ENCODE data around the gene KCNQ1.

Gene KCNQ1

DNA sequence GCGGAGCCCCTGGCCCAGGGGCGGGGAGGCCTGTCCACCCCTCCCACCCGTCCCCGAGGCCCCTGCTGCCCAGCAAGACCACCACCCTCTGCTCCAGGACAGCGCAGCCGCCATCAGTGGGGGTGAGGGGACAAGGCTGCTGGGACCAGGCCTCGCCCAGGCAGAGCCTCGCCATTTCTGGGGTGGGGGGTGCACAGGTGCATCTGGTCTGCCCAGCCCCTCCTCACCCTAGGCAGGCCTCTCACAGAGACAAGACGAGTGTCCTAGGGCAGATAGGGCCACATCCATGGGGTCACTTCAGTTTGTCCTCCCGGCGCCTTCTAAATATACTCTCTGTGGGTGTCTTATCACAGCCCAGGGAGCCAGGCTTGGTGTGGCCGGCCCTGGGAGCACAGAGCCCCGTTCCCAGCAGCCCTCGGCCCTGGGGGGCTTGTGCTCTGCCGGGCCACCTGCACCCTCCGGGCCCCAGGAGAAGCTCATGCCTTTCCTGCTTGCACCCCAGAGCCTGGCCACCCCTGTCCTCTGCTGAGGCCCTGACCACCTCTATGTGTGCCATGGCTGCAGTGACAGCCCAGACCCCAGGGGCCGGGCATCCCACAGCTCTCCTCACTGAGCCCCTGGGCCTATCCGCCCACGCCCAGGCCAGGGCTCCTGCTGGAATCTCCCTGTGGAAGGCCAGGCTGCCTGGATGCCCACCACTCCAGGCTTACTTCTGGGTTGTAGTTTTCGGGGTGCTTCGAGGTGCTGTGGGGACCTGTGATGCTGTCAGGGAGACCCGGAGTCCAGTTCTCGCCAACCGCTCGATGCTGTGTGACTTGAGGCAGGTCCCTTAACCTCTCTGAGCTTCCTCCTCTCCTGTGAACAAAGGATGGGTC lies 70.8 kb downstream of the KCNQ1 start:
- no peak for DNase-seq

DNA sequence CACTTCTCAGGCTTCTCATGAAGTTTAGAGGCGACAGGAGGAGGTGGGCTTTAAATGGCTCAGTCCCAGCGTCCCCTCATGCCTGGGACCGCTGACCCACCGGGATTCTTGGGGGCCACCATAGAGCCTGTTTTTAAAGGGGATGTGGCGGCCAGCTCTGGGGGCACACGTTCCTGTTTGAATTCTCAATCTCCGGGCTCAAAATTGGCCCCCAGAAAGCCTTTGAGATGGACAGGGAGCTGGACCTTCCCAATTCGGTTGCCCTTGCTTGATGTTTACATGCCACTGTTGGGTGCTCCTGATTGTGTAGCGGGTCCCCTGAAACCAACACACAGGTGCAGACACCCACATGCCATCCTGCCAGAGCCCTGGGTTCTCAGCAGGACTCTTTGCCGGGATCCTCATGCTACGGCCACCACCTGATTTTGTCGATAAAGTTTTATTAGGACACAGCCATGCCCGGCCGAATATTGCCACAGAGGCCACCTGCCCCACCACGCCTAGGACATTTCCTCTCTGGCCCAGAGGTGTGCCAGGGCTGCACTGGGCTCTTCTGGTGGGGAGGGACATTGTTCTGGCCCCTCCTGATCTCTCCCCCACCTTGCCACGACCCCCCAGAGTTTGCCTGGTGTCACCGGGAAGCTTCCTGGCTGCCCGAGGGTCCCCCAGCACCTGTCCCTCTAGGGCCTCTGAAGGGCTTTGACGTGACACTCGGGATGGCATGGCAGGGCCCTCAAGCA lies 71.6 kb downstream of the KCNQ1 start:
- DNase-seq = no peak

DNA sequence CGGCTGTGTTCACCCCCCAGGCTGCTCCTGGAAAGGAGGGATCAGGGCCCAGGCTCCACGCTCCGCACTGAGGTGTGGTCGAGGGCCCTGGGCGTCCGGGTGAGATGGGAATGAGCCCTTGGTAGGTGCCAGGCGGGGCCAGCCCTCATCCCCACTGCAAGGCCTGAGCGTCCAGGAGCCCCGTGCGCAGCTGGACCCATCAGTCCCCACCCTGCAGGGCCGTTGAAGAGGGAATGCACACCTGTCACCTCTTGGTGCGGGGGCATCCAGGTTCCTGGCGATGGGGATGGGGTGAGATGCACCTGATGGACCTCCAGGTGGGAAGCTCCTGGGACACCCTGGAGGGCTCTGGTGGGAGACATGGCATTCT lies 72.2 kb downstream of the KCNQ1 start:
- DNase-seq = no peak

DNA sequence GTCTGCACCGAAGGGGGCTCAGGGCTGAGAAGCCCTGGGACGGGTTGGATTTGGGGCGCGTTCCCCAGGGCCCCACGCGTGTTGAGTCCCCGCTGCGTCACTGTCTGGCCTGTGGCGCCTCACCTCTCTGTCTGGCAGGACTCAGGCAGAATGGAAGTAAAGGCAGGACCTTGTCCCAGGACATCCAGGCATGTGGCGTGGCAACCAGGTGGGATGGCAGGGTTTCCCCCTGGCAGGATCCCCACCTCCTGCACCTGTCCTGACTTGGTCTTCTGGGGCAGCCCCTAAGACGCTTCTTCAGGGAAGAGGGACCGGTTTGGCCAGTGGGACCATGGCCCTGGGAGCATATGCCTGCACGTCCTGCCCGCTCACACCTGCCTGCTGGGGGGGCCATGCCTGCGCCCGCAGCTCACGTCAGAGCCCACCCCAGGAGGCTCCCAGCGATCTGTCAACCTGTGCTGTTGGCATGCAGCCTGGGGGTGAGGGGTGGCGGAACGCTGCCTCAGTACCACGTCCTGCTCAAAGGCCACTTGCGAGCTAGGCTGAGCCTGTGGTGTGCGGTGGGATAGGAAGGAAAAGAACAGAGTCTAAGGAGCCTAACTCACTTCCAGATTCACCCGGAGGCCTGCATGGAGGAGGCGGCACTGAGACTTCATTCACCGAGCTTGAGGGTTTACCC lies 72.7 kb downstream of the KCNQ1 start:
- no peak for DNase-seq

DNA sequence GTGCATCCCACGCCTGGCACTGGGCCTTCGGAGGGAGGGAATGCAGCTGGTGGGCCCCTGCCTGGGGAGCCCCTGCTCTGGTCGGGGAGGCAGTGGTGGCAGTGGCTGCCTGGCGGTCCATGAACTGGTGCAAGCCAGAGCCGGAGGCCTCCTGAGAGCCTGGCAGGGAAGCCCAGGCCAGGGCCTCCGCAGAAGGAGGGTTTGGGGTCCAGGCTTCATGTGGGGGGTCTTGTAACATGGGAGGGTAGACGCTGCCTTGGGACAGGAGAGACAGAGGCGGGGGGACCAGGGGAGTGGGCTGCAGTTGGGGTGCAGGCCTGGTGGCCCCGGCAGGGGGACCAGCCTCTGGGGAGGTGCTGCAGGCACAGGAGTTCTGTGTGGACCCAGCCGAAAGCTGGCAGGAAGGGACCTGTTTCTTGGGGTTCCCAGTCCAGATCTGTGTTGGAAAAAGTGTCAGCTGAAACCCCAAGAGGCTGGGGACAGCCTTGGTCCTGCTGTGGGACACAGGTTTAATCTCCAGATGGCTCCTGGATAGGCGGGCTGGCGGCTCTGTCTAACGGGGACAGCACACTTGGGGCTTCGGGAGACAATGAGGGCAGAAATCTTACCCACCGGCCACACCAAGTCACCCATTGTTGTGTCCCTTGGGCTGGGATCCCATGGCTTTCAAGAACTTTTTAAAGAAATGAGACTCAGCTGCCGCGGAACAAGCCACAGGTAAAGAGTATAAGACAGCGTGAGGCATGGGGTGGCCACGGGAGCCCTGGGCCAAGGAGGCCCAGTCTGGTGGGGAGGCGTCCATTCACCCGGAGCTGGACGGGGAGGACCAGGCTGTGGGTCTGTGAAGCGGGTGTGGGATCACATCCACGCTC lies 73.5 kb downstream of the KCNQ1 start:
- DNase-seq = no peak

DNA sequence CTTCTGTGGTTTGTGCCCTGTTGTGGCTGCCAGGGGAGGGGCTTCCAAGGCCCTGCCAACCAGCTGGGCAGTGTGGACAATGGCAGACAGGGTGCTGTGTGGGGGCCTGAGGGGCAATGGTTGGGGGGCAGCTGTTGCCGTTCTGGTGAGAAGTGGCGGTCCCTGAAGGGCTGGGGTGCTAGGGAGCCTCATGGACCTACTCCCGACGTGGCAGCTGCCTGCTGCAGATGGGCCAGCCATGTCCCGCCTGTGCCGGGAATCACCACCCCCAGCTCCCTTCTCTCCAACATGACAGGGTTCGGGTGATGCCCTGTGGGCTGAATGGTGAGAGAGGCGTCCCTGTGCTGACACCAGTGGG lies 74.2 kb downstream of the KCNQ1 start:
- no peak for DNase-seq

DNA sequence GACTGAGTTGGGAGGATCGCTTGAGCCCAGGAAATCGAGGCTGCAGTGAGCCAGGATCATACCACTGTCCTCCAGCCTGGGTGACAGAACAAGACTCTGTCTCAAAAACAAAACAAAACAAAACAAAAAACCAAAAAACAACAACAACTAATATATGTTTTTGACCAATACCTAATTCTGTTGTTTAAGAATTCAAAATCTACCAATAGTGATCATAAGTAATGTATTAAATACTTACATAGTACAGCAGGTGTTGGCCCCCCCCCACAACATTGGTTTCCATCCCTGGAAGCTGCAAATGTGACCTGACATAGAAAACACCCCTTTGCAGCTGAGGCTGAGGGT lies 74.7 kb downstream of the KCNQ1 start:
- no peak for DNase-seq

DNA sequence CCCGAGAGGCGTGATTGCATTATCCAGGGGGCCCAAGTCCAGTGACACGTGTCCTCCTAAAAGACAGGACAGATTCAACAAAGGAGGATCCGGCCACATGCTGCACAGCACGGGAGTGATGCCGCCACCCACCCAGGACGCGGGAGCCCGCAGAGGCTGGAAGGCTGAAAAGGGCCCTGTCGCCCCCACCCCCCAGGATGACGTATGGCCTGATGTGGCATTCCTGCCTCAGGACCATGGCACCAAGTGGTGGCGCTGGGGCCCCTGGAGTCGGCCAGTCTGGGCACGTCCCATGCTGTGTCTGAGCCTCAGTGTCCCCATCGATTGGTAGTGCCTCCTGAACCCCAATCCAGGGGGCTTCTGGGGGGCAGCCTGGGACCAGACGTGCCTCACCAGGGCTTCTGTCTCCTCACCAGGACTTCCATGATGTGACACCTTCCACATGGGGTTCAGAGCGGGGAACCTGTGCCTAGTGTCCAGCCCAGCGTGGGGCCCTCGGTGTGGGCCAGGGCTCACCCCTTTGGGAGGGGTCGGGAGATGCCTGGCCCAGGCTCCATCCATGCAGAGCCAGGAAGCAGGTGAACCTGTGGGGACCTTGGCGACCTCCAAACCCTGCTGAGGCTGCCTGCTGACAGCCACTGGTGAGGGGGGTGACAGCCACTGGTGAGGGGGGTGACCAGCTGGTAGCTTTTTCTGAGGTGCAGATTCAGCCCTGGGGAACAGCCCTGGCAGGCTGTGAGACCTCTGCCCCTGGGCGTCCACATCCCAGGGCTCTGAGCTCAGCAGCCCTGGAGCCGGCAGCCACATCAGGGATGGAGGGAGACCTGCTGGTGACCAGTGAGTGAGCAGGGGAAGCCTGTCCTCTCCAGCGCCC lies 75.3 kb downstream of the KCNQ1 start:
- DNase-seq = no peak

DNA sequence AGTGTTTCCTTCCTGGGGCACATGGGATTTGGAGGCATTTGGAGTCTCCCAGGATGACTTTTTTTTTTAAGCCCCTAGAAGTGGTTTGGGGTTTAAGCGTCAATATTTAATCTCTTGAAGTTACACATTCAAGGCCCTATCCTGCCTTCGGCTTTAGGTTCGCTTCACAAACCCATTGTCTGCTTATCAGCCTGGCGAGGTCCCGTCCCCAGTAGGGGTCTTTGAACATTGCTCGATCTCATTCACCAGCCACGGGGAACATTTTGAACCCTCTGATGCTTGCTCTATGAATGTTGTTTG lies 75.9 kb downstream of the KCNQ1 start:
- no peak for DNase-seq

DNA sequence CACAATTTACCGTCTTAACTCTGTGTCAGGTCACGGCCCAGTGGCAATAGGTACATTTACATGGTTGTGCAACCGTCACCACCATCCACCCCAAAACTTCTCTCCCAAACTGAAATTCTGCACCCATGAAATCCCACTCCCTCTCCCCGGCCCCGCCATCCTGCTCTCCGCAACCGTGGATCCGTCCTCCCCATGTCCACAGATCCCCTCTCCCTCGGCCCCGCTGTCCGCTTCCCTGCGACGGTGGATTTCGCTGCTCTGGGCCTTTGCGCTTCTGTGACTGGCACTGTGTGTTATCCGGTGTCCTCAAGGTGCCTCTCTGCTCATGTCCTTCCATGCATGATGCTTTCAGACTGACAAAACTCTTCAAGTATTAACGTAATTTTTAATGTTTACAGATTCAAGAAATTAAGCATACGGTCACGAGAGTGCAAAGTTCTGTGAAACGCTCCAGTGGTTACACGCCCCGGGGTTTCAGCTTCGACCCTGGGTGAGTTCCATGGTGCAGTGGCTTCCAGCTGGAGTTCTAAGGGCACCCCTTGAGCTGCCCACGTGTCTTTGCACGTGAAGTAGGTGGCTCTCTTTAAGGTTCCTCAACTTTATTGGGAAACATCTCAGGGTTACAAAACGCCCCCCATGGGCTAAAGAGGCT lies 76.4 kb downstream of the KCNQ1 start:
- no peak for DNase-seq

DNA sequence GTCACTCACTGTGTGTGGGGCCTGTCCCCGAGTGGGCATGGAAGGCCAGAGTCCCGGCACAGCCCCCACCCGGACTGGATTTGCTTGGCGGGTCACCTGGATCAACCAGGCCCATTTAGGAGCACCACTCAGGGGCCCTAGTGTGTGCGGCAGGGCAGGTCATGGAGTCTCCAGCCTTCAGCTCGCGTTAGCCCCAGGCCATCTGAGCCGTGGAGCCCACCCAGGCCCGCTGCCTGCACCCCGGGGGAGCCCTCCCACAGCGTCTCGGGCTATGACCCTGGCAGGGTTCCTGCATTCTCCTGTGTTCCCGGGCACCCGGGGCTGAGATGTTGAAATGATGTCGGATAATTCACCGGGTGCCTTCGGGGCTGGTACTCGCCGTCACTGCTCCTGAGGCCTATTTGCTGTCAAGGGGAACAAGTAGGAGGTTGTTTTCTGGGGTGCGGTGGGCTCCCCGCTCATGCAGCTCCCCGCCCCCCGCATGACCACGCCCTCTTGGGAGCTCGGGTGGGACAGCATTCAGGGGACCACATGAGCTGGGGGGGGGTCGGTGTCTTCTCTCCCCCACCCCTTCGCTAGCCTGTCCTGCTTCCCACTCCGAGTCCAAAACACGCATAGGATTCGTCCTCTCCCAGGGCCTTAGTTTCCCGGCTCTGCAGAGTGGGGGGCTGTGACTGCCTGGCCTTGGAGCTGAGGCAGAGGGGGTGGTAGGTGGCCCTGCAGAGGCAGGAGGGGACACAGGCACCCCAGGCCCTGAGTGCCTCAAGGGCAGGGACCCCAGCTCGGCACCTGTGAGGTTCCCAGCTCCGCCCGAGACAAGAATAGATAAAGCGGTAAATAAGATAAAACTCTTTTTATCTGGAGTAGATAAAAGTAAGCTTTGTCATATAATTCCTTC lies 77.2 kb downstream of the KCNQ1 start:
- DNase-seq = no peak

DNA sequence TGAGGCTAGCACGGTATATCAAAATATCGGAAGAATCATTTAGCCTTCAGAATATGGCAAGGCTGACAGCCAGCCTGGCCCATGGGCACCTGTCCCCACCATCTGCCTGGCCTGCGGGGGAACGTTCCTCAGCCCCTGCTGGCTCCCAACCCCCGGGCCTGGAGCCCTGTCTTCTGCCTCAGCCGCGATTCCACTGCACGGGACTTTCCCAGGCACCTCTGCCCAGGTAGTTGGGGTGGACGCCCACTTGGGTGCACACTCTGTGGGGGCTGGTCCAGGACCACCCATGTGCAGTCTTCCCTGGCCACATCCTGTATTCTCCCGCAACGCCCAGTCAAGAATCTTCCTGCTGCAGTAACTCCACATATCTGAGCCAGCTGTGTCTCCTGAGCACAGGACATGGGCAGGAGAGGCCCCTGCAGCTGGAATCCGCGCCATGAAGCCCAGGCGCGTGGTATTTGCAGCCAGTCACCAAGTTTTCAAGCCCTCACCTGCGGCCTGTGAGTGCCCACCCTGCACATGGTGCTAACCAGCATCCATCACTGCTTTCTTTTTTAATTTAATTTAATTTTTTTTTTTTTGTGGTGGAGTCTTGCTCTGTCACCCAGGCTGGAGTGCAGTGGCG lies 77.9 kb downstream of the KCNQ1 start:
- no peak for DNase-seq

DNA sequence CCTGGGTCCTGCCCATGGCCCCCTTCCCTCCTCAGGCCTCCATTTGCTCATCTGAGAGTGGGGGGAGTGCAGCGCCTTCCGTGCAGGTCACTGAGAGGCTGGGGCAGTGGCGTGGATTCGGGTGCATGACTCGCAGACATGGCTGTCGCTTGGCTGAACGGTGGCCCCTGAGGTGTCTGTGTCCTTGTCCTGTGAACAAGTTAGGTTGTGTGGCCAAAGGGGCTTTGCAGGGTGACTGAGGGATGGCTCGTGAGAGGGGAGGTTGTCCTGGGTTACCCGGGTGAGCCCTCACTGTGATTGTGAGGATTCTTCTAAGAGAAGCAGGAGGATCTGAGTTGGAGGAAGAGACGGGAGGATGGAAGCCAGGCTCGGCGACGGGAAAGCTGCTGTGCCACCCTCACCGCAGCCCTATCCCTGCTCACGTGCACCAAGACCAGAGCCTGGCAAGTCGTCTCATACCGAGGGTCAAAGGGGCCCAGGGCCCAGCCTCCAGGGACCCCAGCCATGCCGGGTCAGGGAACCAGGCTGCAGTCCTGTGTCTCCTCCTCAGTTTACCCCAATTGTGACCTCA lies 79.1 kb downstream of the KCNQ1 start:
- no peak for DNase-seq

DNA sequence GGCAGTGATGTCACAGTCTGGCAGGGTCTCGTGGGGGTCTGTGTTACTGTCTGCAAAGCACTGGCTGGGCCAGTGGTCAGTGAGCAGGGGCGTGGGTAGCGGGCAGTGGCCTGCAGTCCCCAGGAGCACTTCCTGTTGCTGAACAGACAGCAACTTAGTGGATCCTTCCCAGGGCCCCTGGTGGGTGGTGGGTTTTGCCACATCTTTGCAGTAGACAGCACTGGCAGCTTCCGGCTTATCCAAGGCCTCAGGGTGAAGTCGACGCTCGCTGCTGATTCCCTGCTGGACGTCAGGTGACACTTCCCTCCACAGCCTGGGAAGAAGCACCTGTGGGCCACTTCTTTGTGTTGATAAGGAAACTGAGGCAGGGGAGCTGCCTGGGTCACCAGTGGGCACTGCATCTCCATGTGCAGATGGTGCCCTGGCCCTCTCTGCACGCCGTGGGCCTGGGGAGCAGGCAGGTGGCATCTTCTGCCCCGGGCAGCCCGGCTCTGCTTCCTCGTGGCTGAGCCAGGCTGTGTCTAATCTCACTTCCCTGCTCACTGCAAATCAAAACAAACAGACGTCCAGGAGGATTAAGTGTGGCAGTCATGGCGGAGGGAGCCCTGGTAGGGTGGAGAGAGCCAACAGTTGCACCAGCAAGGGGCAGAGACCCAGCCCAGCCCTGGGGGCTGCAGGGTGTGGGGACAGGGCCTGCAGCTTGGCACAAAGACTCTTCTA lies 79.8 kb downstream of the KCNQ1 start:
- no peak for DNase-seq

DNA sequence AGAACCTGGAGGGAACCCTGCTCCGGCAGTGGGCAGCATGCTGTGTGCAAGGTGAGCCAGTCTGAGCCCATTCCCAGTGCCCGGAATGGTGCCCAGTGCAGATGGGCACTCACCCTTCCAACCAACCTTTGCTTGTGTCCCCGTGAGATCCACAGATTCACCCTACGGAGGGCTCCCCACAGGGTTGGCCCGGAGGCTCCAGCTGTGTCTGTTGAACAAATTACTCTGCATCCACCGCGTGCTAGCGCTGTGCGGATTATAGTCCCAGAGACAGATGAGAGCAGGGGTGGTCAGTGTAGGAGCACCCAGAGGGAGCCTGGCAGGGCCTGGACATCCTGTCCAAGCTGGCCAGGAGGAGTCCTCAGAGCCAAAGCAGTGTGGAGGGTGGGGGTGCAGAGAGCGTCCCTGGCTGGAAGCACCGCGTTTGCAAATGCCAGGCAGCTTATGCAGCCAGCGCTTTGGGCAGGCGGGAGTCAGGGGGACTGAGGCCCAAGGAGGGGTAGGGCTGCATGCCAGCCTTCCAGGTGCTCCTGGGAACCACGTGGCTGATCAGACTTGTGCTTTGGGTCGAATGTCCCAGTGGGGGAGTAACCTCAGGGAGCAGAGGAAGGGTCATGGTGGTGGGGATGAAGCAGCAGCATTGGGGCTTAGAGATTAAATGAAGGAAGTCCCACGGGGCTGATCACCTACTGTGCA lies 80.5 kb downstream of the KCNQ1 start:
- no peak for DNase-seq

DNA sequence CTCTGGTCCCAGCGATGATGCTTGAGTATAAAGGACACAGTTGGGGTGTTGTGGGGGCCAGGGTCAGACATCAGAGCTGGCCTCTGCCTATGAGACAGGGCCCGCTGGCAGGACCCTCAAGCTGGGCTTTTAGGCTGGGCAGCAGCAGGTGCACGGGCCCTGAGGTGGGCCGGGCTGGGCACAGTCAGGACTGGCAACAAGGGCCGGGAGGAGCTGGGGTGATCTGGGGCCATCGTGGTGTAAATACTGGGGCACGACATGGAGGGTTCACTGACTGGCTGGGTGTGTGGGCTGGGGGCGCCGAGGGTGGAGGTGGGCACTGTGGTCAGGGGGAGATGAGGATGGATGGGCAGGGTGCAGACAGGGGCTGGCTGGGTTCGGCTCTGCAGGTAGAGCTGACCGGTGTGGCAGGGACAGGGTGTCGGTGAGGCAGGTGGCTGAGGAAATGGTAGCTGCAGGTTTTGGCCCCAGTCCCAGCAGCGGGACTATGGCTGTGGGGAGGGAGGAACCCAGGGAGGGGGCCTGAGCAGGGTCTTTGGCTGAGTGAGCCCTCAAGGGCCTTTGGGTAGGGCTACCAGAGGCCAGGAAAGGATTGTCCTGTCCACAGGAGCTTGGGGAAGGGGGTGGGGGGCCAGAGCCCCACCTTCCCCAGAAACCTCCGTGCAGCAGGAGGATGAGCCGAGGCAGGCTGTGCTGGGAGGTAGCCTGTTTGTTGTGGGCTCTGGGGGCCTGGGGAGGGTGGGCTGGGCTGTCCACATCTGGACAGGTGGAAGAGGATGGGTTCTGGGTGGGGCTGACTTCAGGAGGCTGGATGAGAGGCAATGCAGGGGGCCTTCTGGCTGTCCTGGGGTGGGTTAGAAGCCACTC lies 81.4 kb downstream of the KCNQ1 start:
- no peak for DNase-seq

DNA sequence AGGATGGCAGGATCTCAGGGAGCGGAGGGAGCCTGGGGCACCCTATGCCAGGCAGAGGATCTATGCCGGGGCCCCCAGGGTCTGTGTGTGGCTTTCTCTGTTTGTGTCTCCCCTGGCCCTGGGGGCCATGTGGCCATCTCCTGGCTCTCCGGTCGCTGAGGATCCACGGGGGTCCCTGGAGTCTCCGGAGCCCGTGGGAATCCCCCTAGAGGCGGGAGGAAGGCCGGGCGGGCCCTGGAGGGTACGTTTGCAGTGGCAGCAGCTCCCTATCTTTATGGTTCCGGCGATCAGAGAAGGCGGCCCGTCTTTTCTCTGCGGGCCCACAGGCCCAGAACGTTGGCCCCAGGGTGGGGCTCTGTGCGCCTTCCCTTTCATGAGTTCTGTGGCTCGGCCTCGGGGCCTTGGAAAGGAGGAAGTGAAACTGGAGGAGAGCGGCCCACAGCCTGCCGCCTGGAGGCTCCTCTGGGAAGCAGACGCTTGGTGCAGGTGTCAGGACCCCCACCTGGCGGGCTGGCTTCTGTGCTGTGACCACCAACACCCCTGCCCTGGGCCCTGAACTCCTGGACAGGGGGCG lies 82.1 kb downstream of the KCNQ1 start:
- DNase-seq = no peak

All from NCI-H2171 (cell line).